Mononuclear cell (primary cell): Measurements from ENCODE around the gene PKD2. TPM values are rescaled to one million over a fixed set of nuclear protein-coding genes. Genes with fewer than 3 reads are reported as not detected.
"Not testable (repeated sequence)": the region's sequence is repeated elsewhere in the genome, so short reads cannot be mapped to it uniquely, and the experiment has no call there.

ENCODE experiments used
- H3K27me3 ChIP-seq: 2 replicates; pipeline ENCODE4 v1.6.0; 2011; ENCODE audit warnings: low read length, control low read depth; ENCODE audit not compliant: insufficient read depth
- H3K4me1 ChIP-seq: 2 replicates; pipeline ENCODE4 v1.5.1; 2011; ENCODE audit warnings: mild to moderate bottlenecking, low read length, control low read depth; ENCODE audit not compliant: insufficient read depth
- H3K4me3 ChIP-seq: 2 replicates; pipeline ENCODE4 v1.5.1; 2011; ENCODE audit warnings: mild to moderate bottlenecking, low read length, moderate library complexity
- H3K9me3 ChIP-seq: 2 replicates; pipeline ENCODE4 v1.5.1; 2011; ENCODE audit warnings: low read depth, mild to moderate bottlenecking, control low read depth, low read length
- total RNA-seq: library from RNA; depleted of rRNA; stranded (reverse); fragments of >200 nt; gene quantifications from one replicate; pipeline ENCODE4 v1.2.3, GENCODE V29; 2012

The PKD2 gene
- total RNA-seq, 1 donor: 8.0 TPM

DNA sequence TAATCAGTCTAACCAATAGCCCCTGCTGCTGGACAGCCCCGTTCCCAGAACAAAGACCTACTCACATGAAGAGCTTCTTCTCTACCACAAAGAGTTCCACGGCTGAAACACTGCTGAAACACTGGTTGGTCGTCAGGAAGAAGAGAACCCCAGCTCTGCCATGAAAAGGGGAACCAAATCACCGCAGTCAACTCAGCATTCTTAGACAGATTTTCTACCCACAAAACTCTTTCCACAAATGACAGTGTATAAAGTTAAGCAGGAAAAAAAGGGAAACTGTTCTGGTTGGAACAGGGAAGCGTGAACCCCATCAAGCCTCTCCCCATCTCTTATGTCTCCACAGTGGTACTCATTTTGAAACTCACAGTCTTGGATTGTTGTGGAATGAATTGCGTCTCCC lies 93.7 kb downstream of the PKD2 start:
- Histone ChIP-seq H3K27me3 (no peaks in the 10 kb centered on the region), H3K4me1 (no peaks in the 10 kb centered on the region), H3K4me3 (no peak overlapping the region), H3K9me3 (no peaks in the 10 kb centered on the region)

DNA sequence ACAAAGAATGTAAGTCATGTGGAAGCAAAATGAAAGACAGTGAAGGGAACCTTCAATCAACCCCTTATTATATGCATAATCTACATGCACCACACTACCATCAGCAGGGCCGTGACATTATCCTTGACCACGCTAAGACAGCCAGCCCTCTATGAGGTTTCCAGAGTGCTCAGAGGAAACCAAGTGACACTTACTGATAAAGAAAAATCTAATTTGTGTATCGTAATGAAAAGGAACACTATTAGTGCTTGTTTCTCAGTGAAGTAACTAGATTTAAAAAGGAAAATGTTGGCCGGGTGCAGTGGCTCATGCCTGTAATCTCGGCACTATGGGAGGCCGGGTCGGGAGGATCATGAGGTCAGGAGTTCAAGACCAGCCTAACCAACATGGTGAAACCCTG lies 94.6 kb downstream of the PKD2 start:
- no peaks in the 10 kb centered on the region for H3K9me3 ChIP-seq
- no peaks in the 10 kb centered on the region for H3K27me3 ChIP-seq
- no peaks in the 10 kb centered on the region for H3K4me1 ChIP-seq
- no peak overlapping the region for H3K4me3 ChIP-seq

DNA sequence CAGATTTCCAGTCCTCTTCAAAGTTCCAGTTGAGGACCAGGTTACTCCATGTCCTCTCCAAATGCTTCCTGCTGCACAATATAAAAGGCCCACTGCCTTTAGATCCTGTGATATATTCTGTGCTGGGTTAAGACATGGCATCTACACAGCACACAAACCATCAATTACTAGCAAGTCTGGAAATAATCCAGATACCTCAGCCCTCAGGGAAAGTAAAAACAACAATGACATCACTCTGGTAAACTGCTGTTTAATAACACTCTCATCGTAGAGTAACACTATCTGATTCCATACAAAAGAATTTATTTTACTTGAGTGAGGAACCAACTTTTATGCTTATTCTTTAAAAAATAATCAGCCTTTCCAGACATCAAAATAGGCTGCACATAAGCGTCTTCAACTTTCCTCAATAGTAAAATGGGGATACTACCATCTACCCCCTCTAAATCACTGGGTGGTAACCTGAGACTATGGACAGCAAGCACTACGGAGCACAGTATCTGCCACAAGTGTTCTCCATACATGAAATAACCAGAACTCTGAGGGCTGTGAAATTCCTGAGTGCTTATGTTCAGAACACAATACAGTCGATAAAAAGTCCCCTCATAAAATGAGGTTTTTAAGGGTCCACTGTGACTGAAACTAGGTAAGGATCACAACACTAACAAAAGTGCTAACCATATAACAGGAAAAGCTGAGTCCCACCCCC lies 97.6 kb downstream of the PKD2 start:
- no peak overlapping the region for H3K4me3 ChIP-seq

DNA sequence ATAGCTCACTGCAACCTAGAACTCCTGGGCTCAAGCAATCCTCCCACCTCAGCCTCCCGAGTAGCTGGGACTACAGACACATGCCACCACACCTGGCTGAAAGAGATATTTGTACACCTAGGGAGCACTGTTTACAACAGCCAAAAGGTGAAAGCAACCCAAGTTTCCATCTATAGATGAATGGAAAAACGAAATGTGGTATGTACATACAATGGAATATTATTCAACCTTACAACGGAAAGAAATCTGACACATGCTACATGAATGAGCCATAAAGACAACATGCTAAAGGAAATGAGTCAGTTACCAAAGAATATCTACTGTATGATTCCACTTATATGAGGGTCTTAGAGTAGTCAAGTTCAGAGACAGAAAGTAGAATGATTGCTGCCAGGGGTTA lies 98.8 kb downstream of the PKD2 start:
- H3K4me3 ChIP-seq: no peak overlapping the region
- no peaks in the 10 kb centered on the region for H3K27me3 ChIP-seq
- no peaks in the 10 kb centered on the region for H3K9me3 ChIP-seq

More for the DNA sequence above, 97.6 kb downstream of the PKD2 start:
- Histone ChIP-seq H3K9me3 (no peaks in the 10 kb centered on the region), H3K4me1 (no peaks in the 10 kb centered on the region), H3K27me3 (no peaks in the 10 kb centered on the region)

DNA sequence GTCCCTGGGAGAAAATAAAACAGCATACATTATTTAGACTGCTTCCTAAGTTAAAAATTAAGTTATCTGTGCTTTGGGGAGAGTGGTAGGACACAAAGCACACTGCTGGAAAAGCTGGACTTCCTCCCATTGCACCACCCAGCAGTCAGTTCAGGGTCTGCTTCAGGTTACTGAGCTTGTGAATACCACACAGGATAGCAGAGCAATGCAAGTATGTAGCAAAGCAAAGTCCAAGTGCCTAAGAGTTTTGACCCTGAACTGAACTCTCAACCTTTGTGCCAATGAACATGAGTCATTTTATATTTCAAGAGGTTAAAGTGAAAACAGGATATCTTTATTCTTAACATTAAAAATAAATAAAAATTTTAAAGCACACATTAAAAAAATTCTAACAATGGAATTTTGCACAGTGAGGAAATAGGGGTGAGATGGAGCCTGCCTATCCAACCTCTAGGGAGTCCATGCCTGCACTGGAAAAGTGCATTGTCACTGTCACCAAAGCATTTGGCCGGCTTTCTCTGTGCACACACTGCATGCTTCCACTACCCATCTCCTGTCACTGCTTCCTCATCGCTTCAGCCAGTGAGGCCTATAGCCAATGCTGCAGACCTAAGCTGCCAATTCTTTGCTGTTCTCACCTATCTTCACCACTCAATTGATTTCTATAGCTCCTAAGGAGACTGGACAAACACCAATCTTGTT lies 100.1 kb downstream of the PKD2 start:
- H3K4me3 ChIP-seq: no peak overlapping the region
- no peaks in the 10 kb centered on the region for H3K4me1 ChIP-seq
- H3K9me3 ChIP-seq: no peaks in the 10 kb centered on the region
- no peaks in the 10 kb centered on the region for H3K27me3 ChIP-seq

More for the DNA sequence above, 98.8 kb downstream of the PKD2 start:
- H3K4me1 ChIP-seq: no peaks in the 10 kb centered on the region

DNA sequence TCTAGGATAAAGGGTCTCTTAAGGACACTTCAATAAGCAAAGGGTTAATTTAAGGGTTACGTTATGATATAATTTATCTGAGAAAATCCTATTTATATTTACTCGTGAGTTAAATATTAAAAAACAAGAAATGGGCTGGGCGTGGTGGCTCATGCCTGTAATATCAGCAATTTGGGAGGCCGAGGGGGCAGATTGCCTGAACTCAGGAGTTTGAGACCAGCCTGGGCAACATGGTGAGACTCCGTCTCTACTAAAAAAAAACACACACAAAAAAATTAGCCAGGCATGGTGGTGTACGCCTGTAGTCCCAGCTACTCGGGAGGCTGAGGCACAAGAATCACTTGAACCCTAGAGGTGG lies 100.7 kb downstream of the PKD2 start:
- H3K4me1 ChIP-seq, H3K27me3 ChIP-seq, H3K4me3 ChIP-seq, H3K9me3 ChIP-seq: not testable (repeated sequence)

DNA sequence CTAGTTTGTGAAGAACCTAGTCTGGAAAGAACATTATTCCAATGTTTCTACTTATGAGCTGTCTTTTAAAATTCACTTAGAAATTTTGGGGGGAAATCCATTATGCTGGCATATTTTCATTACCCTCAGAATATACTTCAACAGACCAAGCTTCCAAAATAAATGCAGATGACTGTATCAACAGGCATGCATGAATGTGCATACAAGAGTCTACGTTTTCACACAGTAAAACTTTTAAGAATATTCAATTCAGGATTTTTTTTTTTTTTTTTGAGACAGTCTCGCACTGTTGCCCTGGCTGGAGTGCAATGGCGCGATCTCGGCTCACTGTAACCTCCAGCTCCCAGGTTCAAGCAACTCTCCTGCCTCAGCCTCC lies 101.3 kb downstream of the PKD2 start:
- Histone ChIP-seq H3K27me3 (no peaks in the 10 kb centered on the region), H3K9me3 (no peaks in the 10 kb centered on the region), H3K4me1 (no peaks in the 10 kb centered on the region), H3K4me3 (no peak overlapping the region)

DNA sequence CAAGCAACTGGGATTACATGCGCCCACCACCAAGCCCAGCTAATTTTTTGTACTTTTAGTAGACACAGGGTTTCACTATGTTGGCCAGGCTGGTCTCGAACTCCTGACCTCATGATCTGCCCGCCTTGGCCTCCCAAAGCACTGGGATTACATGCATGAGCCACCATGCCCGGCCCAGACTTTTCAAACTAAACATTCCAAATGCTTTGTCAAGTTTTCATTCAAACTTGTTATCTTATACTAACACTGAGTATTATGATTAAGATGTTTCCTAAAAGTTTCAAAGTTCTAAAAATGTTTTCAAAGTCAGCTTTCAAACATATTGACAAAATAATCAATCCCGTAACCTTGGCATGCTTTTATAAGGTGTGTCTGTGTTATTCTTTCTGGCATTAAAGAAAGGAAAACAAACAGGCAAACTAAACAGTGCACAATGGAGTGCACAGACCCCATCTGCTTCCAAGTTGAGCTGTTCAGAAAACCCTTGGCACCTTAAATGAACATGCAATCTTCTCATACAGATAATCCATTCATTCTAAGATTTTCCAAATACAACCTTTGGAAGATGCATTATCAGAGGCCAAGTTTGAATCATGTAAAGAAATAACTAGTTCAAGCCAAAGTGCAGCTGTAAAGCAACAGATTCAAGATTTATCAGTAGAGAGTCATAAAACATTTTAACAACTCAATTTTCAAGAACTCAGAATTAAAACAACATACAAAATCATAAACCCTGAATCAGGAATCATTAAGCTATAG lies 101.9 kb downstream of the PKD2 start:
- no peaks in the 10 kb centered on the region for H3K9me3 ChIP-seq
- H3K4me1 ChIP-seq: no peaks in the 10 kb centered on the region
- H3K4me3 ChIP-seq: no peak overlapping the region
- H3K27me3 ChIP-seq: no peaks in the 10 kb centered on the region

DNA sequence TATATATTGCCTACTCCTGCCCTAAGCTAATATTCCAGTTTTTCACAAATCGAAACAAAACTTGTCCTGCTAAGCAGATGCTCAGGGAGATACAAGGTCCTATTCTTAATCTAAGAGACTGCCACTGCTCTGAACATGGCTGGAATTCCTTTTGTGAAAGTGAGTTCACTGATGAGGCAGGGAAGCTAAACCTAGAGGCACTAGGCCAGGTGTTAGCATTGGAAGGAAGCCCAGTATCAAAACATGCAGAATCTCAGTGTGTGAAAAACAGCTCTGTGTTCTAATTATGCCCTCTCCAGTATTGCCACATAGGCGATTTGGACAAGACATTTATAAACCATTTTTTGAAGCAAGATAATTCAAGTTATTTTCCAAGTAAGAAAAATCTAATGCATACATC lies 103.4 kb downstream of the PKD2 start:
- Histone ChIP-seq H3K9me3 (no peaks in the 10 kb centered on the region), H3K4me3 (no peak overlapping the region), H3K4me1 (no peaks in the 10 kb centered on the region), H3K27me3 (no peaks in the 10 kb centered on the region)

DNA sequence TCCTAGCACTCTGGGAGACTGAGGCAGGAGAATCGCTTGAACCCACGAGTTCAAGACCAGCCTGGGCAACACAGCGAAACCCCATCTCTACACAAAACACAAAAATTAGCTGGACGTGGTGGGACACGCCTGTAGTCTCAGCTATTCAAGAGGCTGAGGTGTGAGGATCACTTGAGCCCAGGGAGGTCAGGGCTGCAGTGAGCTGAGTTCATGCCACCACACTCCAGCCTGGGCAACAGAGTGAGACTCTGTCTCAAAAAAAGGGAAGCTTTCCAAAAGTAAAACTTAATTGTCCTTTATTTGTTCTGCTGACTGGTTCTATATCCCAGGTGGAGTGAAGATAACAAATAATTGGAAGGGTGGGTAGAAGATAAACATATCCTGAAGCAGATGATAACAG lies 105.4 kb downstream of the PKD2 start:
- H3K9me3 ChIP-seq: no peaks in the 10 kb centered on the region
- no peak overlapping the region for H3K4me3 ChIP-seq
- H3K4me1 ChIP-seq: no peaks in the 10 kb centered on the region
- H3K27me3 ChIP-seq: no peaks in the 10 kb centered on the region

DNA sequence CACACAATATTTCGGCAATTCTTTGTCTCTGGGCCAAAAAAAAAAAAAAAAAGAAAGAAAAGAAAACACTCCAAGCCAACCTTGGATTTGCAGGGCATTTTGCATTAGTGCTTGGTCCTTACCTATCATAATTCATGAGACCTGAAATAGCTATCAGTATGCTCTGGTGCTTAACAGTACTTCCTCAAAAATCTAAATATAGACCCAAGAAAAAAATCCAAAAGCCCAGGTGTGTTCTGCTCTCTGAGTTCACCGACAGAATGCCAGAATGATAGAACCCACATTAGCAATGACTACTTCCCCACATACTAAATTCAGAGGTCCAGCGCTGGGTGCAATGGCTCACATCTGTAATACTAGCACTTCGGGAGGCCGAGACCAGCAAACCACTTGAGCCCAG lies 108.2 kb downstream of the PKD2 start:
- no peaks in the 10 kb centered on the region for H3K4me1 ChIP-seq
- H3K9me3 ChIP-seq: no peaks in the 10 kb centered on the region
- H3K4me3 ChIP-seq: no peak overlapping the region
- H3K27me3 ChIP-seq: no peaks in the 10 kb centered on the region

DNA sequence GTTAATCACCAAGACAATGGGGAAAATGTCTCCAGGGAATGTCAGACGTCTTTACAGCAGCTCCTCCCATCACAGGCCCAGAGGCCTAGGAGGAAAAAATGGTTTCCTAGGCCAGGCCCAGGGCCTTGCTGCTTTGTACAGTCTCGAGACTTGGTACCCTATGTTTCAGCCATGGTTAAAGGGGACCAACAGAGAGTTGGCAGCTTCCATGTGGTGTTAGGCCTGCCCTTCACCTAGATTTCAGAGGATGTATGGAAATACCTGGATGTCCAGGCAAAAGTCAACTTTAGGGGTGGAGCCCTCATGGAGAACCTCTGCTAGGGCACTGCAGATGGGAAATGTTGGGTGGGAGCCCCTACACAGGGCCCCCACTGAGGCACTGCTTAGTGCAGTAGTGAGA lies 112.5 kb downstream of the PKD2 start:
- H3K4me3 ChIP-seq: no peak overlapping the region
- H3K9me3 ChIP-seq: no peaks in the 10 kb centered on the region
- H3K4me1 ChIP-seq: no peaks in the 10 kb centered on the region
- no peaks in the 10 kb centered on the region for H3K27me3 ChIP-seq

DNA sequence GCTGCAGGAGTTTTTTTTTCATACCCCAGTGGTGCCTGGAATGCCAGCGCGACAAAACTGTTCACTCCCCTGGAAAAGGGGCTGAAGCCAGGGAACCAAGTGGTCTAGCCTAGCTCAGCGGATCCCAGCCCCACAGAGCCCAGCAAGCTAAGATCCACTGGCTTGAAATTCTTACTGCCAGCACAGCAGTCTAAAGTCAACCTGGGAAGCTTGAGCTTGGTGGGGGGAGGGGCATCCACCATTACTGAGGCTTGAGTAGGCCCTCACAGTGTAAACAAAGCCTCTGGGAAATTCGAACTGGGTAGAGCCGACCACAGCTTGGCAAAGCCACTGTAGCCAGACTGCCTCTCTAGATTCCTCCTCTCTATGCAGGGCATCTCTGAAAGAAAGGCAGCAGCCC lies 114.8 kb downstream of the PKD2 start:
- H3K27me3 ChIP-seq, H3K4me3 ChIP-seq, H3K4me1 ChIP-seq, H3K9me3 ChIP-seq: not testable (repeated sequence)
